IPS DF 19.7 (cell line): ENCODE measurements around the gene C1QTNF5.
A peak's percentile ranks its signal among the peaks of the same experiment; 100 is the strongest.

Experiments used
- DNase-seq: peaks from one replicate; pipeline ENCODE4 v3.0.0-alpha.2; 2013; ENCODE audit warnings: low read depth, low spot score

Gene C1QTNF5

DNA sequence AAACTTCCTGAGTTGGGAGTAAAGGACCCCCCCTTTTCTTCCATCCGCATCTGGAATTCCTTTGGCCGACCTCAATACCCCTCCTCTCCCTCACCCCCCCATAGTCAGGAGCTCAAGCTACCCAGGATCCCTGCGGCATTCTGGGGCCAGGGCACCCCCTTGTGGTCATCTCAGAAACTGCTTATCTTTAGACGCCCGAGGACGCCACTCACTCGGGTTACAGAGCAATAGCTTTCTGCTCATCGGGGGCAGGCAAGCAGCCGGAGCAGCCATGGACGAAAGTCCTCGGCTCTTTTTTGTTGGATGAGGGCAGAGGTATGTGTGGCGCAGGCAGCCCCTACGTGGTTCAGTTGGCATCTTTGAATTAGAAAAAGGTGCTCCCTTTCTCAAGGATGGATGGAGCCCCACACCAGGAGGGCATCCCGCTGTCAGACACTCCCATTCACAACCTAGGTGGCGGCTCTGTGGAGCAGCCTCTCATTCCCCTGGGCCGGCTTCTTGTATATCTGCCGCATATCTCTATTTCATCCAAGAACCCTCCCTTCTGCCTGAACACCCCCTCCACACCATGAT, 2.3 kb downstream of the C1QTNF5 start:
- DNase-seq, result no peak

DNA sequence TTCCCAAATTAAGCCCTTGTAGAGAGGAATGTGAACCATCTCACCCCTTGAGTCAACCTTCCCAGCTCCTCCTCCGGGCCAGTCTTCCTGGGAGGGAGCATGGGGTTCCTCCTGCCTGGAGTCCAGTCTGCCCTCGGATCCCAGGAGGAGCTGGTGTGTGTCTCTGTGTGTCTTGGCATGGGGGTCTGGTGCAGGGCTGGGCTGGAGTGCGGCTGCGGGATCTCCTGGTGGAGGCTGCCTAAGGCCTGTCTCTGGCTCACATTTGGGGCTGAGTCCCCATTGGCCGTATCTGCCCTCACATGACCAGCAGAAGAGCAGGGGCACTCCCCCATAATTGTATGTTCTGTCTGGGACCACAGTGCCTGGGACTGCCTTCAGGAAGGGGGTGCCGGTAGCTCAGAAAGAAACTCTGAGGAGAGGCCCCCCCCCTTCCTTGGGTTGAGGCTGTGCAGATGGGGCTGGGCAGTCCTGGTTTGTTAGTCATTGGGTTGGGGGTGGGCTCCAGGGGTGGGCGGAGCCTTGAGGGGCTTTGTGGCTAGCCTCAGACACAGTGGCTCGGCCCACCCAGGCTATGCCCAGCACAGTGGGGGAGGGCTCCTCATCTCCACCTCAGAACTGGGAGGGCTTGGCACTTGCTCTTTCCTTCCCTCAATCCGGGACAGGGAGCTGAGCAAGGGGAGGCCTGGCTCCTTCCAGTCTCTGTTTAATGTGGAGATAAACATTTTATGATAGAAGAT, 2.9 kb downstream of the C1QTNF5 start:
- no peak for DNase-seq

DNA sequence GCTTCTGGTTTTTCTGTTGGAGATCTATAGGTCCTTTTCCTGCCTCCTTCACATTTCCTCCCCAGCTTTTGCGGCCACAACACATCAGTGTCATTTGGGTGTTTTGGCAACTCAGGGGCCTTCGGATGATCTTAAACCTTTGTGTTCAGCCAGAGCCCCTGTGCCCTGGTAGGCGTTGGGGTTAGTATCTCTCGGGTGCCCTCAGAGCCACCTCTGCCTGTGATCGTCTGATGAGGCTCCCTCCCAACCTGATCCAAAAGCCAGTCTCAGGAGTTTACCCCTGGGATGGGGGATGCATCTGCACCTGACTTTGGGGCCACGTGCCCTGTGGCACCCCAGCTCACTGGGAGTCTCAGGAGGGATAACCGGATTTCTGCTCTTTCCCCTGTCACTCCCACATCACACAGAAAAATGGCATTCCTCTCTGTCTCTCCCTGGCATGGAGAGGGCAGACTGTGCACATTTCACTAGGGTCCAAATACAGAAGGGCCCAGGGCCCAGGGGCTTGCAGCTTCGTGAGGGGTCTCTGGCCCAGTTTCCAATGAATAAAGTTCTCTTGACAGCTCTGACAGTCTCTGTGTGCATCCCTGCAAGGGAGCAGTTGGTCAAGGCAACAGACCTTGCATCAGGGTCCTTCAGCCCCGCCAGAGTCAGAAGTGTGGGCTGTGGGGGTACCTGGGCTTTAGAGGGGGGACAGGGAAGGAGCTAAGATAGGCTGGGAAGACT, 3.8 kb downstream of the C1QTNF5 start:
- no peak for DNase-seq

DNA sequence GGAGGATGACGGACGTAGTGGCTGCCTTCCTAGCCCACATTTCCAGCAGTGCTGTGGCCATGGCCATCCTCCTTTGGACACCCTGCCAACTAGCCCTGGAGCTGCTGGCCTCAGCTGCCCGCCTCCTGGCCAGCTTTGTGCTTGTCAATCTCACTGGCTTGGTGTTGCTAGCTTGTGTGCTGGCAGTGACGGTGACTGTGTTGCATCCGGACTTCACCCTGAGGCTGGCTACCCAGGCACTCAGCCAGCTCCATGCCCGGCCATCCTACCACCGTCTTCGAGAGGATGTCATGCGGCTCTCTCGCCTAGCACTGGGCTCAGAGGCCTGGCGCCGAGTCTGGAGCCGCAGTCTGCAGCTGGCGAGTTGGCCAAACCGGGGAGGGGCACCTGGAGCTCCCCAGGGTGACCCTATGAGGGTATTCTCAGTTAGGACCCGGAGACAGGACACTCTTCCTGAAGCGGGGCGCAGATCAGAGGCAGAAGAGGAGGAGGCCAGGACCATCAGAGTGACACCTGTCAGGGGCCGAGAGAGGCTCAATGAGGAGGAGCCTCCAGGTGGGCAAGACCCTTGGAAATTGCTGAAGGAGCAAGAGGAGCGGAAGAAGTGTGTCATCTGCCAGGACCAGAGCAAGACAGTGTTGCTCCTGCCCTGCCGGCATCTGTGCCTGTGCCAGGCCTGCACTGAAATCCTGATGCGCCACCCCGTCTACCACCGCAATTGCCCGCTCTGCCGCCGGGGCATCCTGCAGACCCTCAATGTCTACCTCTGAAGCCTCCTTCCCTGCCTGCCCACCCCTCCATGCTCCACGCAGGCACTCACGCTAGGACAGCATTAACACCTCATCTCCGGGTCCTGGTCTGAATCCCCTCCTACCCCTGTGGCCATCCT, 4.8 kb downstream of the C1QTNF5 start:
- no peak for DNase-seq

DNA sequence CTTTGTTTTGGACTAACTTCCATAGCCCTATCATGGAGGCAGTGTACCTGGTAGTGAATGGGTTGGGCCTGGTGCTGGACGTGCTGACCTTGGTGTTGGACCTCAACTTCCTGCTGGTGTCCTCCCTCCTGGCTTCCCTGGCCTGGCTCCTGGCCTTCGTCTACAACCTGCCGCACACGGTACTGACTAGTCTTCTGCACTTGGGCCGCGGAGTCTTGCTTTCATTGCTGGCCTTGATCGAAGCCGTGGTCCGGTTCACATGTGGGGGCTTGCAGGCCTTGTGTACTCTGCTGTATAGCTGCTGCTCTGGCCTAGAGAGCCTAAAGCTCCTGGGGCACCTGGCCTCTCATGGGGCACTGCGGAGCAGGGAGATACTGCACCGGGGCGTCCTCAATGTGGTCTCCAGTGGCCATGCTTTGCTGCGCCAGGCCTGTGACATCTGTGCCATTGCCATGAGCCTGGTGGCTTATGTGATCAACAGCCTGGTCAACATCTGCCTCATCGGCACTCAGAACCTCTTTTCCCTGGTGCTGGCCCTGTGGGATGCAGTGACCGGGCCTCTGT, 5.5 kb downstream of the C1QTNF5 start:
- no peak for DNase-seq

DNA sequence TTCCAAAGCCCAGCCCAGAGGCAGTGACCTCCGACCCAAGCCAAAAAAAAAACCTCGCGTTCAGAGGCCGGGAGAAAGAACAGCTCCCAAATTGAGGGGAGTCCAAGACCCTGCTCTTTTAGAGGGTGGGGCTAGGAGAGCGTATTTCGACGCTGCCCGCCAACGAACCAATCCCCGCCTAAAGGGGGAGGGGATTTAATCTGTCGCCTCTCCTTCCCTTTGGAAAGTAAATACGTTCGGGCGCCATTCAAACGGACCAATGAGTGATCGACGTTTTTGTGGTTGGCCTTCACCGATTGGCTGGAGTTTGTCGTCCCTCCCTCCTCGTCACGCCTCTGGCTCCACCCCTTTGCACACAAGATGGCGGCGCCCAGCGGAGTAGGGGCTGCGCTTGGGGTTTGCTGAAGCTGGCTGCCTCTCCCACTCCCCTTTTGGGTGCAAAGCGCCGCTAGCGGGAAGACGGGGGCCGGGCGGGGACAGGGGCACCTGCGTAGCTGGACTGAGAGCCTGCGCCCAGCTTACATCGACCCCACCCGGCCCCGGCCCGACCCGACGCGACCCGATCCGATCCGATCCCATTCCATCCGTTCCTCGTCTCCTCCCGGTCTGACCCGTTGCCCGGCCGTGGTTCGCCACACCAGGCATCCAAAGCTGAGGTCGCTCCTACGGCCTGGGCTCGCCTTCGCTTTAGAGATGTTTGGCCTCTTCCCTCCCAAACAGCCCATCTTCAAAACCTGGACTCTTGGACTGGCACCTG, 6.3 kb downstream of the C1QTNF5 start, which contains the start of gene RNF26:
Gene RNF26 (plus strand): TSS at position 354 of the 757 bp plus-strand sequence. CDS start 596 bp downstream, outside the sequence.
- DNase-seq, result peak; percentile 98

DNA sequence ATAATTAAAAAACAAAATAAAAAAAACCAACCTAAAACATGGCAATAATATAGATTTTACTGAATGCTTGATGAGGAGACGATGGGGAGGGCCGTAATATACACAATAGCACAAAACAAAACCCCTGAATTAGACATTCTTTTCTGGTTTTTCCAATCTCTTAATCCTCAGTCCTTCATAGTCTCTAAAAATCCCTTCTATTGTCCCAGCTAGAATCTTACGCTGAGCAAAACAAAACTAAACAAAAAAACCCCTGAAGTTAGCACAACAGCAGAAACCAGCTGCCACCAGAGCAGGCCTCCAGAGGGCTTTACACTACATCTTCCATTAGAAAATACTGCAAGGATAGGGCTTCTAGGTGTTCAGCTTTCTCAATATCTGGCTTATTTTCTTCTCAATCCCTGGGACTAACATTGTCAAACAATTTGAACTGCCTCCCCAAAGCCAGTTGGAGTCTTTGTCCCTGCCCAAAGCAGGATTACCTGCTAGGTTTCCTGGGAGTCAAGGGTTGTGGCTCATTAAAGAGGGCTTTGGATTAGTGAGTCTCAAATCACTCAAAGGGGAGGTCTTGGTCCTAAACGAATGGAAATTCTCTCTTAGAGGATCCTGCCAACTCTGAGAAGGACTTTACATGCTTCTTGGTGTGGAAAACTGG, 8.4 kb downstream of the C1QTNF5 start:
- DNase-seq, result no peak

DNA sequence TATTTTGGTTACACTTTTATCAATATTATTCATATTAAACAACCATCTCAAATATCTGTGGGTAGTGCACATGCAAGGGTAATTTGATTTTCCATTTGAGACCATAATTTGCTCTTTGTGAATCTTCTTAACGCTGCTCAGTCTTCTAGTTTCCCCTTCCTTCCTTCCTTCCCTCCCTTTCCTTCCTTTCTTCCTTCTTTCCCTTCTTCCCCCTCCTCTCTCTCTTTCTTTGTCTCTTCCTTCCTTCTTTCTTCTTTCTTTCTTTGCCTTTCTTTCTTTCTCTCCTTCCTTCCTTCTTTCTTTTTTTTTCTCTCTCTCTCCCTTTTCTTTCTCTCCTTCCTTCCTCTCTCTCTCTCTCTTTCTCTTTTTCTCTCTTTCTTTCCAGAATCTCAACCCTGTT, 10.4 kb downstream of the C1QTNF5 start:
- DNase-seq, result no peak

DNA sequence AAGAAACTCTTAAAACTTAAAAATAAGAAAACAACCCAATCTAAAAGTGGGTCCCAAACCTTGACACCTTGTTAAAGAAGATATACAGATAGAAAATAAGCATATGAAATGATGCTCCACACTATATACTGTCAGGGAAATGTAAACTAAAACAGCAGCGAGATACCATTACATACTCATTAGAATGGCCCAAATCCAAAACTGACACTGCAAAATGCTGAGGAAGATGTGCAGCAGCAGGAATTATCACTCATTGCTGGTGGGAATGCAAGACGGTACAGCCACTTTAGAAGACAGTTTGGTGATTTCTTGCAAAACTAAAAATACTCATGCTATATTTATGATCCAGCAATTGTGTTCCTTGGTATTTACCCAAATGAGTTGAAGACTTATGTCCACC, 11.4 kb downstream of the C1QTNF5 start:
- no peak for DNase-seq

DNA sequence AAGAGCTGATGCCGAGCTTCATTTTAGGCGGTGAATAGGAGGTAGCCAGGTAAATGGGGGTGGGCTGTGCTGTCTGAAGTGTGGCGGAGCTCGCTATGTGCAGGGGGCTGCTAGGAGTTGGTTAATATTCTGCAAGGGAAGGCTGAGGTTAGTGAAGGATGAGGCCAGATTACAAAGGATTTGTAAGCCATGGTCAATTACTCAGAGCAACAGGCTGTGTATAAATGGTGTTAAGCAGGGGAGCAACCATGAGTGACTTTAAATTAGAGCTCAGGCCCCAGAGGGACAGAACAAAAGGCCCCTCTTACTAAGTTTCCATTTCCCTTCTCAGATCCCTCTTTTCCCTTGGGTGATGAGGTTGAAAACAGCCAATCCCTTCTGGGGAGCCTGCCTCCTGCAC, 16.5 kb downstream of the C1QTNF5 start:
- no peak for DNase-seq

DNA sequence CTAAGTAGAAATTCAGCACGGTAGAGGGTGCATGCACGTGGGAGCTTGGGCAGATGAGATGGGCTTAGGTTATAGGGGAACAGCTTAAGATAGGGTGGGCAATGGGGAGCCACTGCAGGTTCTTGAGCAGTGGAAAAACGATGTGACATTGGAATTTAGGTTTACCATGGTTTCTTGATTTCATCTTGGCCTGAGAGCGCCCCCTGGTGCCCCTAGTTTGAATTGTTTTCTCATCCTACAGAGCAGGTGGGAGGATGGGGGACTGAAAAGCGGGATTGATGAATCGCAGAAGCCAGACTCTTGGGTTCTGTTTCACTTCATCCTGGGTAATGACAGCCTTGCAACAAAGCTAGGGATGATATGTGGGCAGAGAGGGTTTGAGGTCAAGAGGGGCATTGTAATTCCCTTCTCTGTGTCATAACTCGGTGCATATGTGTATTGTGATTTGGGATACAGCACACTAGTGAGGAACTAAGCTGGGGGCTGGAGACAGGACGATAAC, 17.1 kb downstream of the C1QTNF5 start:
- DNase-seq, result no peak

DNA sequence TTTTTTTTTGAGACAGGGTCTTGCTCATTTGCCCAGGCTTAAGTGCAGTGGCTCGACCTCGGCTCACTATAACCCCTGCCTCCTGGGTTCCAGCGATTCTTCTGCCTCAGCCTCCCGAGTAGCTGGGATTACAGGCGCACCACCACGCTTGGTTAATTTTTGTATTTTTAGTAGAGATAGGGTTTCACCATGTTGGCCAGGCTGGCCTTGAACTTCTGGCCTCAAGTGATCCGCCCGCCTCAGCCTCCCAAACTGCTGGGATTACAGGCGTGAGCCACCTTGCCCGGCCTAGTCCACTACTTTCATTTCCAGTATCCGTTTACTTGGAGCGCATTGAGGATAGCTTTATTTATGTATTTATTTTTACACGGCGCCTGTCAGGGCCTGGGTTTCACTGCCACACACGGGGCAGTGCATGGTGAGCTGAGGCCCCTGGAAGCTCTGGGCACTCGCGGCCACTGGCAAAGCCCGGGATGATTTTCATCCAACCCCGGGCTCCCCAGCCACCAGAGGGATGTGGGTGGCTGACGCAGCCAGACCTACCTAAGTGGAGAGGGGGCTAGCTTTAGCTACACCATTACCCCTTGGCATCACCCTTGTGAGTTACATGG, 17.7 kb downstream of the C1QTNF5 start:
- DNase-seq, result no peak

DNA sequence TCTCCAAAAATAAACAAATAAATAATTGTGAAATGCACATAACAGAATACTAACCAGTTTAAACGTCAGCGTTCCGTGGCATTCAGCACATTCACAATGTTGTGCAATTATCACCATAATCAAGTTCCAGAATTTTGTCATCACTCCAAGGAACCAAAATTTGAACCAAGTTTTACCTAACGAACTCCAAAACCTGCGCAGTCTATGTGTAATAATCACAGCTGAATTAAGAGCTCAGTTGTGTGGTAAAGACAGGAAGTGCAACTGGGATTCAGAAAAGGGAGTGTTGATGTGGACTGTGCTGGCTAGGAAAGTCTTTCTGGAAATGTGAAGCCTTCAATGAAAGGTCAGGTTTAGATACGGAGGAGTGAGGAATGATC, 18.3 kb downstream of the C1QTNF5 start:
- DNase-seq, result no peak

DNA sequence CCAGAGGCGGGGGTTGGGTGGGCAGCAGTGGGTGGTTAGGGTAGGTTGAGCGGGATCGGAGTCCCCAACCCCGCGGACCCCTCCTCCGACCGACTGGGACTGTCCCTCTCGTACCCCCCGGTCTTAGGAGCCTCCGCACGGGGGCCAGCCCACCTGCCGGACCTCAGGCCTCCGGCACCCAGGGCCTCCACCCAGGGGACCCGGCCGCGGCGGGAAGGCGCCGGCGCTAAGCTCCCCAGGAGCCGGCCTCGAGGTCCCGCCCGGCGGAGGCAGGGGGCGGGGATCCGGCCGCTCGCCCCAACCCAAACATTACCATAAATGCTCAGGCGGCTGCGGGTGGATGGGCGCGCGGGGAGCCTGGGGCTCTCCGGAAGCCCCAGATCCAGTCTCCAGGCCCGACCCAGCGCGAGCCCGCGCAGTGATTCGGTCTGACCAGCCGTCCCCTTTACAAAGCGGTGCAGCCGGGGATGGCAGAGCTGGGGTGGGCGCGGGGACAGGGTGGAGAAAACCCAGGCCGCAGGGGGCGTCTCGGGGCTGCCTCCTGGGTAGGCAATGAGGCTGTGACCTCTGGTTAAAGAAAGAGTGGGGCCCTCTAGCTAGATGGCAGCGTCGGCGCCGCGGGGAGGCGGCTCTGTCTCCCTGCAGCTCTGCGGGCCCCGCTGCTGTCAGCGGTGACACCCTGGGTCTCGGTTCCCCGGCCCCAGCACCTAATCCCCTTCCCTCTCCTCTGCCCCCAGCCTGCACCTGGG, 19.7 kb downstream of the C1QTNF5 start:
- no peak for DNase-seq

DNA sequence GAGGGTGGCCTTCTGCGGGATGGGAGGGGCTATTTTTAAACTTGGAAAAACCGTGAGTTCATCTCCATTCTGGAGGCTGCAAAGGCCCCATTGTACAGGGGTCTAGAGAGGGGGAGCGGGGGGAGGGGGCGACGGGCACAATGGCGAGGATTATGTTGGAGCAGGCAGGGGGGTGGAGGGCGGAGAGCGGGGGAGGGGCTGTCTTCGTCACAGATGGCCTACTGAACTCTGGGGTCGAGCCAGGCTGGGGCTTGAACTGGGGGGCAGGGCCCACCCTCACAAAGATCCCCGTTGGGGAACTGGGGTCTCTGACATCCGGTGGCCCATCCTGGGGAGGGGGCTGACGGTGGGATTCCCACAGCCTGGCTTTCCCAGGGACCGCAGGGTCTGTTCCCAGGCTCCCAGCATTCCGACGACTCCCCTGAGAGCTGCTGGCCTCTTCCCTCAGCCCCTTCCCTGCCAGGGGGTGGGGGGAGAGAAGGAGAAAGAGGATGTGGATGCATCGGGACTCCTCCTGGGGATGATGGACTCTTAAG, 20.4 kb downstream of the C1QTNF5 start:
- no peak for DNase-seq

DNA sequence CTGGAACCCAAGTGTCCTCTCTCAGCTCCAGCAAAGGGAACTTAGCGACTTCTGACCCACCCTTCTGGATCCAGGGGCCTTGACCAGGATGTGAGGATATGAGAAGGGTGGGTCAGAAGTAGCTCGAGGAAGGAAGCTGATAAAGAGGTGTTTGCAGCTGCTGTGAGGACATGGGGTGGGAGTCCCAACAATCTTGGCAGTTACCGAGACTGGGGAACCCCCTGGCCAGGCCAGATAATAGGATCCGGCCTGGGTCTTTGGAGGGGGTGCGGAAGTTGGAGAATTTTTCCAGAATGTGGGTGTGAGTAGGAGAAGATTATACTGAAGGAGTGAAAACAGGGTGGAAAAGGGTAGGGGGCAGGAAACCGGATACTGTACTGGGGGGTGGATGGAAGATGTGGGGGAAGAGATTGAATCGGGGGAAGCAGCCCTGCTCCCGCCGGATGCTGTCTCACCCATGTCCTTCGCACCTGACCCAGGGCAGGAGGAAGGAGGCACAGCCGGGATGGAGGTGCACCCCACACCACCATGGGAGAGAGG, 20.9 kb downstream of the C1QTNF5 start:
- DNase-seq, result no peak

DNA sequence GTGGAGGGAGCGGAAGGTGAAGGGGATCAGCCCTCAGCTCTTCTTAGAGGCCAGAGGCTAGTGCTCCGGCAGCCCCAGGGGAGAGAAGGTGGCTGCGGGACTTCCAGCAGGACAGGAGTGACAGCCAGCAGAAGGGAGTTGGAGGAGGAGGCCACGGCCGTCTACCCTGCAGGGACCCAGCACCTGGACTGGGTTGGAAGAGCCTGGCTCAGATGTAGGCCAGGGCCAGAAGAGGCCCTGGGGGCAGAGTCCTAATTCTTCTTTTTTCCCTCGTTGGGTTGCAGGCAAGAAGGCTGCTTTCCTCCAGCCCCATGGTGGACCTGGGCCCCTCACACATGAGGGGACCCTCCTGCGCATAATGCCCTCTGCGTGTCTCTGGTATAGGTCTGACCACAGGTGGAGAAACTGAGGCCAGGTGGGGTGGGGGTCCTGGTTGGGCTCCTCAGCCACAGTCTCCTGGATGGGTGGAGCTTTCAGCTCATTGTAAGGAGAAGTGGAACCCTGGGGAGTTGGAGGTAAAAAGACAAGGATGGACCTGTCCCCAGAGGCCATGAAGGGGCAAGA, 21.5 kb downstream of the C1QTNF5 start:
- DNase-seq, result no peak
